HG02642 (cell line): ENCODE data around the gene CZIB.
"Not testable (repeated sequence)": the region's sequence is repeated elsewhere in the genome, so short reads cannot be mapped to it uniquely, and the experiment has no call there.

Source experiments
- ATAC-seq: cut with Tn5 transposase; IDR thresholded peaks from one replicate; pipeline ENCODE4 v1.9.1; 2021; ENCODE audit warnings: mild to moderate bottlenecking; ENCODE audit not compliant: unreplicated experiment, poor library complexity

Gene CZIB

GRCh38 chr1:53241828-53242227 lies 21.4 kb upstream of the CZIB start:
- ATAC-seq: no peak

GRCh38 chr1:53238197-53239155 lies 18.0 kb upstream of the CZIB start, which contains the start of gene MAGOH:
Gene MAGOH (minus strand): TSS chr1:53238518. CDS start chr1:53238448, 70 bp downstream.
- ATAC-seq: peak; percentile 99

GRCh38 chr1:53237638-53238037 lies 17.2 kb upstream of the CZIB start:
- no peak for ATAC-seq

- no peak for ATAC-seq
These were observed 490 bp upstream of the CZIB start for GRCh38 chr1:53220962-53221286.

- no peak for ATAC-seq
These were observed 723 bp downstream of the CZIB start for GRCh38 chr1:53219711-53220110.

- no peak for ATAC-seq
These were observed 2.2 kb downstream of the CZIB start for GRCh38 chr1:53218201-53218600.

- no peak for ATAC-seq
These were observed 6.0 kb downstream of the CZIB start for GRCh38 chr1:53214376-53214940.

- ATAC-seq: no peak
These were observed 9.5 kb downstream of the CZIB start for GRCh38 chr1:53210954-53211353.

GRCh38 chr1:53210352-53210751 lies 10.1 kb downstream of the CZIB start:
- no peak for ATAC-seq

- ATAC-seq: no peak
These were observed 12.7 kb downstream of the CZIB start for GRCh38 chr1:53207726-53208125.

GRCh38 chr1:53206735-53207379 lies 13.6 kb downstream of the CZIB start:
- no peak for ATAC-seq

GRCh38 chr1:53206083-53206685 lies 14.2 kb downstream of the CZIB start:
- ATAC-seq: not testable (repeated sequence)

GRCh38 chr1:53205496-53205895 lies 14.9 kb downstream of the CZIB start:
- not testable (repeated sequence) for ATAC-seq

- no peak for ATAC-seq
These were observed 17.0 kb downstream of the CZIB start for GRCh38 chr1:53203466-53203865.

GRCh38 chr1:53198241-53198651 lies 22.2 kb downstream of the CZIB start:
- no peak for ATAC-seq

- ATAC-seq: no peak
These were observed 22.9 kb downstream of the CZIB start for GRCh38 chr1:53197291-53198200.

GRCh38 chr1:53196485-53197290 lies 23.7 kb downstream of the CZIB start, which contains the start of gene CPT2:
Gene CPT2 (plus strand): TSS chr1:53196824. CDS start chr1:53196944, 120 bp downstream.
- ATAC-seq: peak; percentile 99

- ATAC-seq: peak; percentile 8
These were observed 24.4 kb downstream of the CZIB start for GRCh38 chr1:53196017-53196484.
